GM19455 (cell line): Measurements from ENCODE around the gene CLMP.

Source experiments
- ATAC-seq: cut with Tn5 transposase; IDR thresholded peaks from one replicate; pipeline ENCODE4 v1.9.1; 2021; ENCODE audit not compliant: unreplicated experiment

Gene CLMP

DNA sequence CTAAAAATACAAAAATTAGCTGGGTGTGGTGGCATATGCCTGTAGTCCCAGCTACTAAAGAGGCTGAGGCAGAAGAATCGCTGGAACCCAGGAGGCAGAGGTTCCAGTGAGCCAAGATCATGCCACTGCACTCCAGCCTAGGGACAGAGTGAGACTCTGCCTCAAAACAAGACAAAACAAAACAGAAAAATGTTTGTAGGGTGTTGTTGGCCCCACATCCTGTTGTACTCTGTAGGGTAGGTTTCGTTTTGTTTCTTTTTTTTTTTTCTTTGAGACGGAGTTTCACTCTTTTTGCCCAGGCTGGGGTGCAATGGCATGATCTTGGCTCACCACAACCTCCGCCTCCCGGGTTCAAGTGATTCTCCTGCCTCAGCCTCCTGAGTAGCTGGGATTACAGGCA, 107.4 kb downstream of the CLMP start:
- peak; percentile 95 for ATAC-seq

DNA sequence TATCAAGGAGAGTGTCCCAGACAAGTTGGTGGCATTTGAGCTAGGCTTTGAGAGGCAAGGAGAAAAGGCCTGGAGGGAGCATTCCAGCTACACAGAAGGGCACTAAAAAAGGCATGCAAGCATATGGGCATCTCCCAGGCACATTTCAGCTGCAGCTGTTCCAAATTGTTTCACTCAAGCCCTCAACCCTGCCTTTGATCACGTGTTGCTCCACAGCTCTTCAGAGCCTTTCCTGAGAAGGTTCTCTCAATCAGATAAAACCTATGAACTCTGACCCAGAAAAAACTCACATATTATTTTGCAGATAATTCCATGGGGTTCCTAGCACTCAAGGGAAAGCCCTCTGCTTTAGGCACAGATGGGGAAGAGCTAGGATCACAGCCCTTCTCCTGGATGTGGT, 108.7 kb downstream of the CLMP start:
- no peak for ATAC-seq

- no peak for ATAC-seq
These were observed 109.6 kb downstream of the CLMP start for GRCh38 chr11:123085497-123085896.

- ATAC-seq: no peak
These were observed 110.6 kb downstream of the CLMP start for GRCh38 chr11:123084454-123084853.

DNA sequence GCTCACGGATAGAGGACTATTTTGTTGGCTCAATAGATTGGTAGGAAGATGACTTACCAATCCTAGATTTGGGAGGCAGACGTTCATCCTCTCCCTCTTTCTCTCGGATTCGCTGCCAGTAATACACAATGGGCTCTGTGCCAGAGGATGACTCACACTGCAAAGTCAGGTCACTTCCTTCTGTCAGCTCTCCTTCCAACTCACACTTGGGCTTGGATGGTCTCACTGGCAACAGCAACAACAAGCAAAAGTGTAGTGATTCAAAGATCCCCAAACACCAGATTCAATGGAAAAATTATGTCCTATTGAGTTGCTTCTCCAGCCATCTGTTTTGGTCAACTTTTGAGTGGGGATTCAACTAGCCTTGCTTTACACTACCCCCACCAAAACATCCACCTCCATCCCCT, 111.4 kb downstream of the CLMP start:
- no peak for ATAC-seq

- ATAC-seq: no peak
These were observed 112.1 kb downstream of the CLMP start for GRCh38 chr11:123082977-123083376.

GRCh38 chr11:123080015-123080414, 115.0 kb downstream of the CLMP start:
- ATAC-seq: no peak

GRCh38 chr11:123076484-123076883, 118.6 kb downstream of the CLMP start:
- ATAC-seq: no peak

GRCh38 chr11:123073343-123074057, 121.5 kb downstream of the CLMP start:
- no peak for ATAC-seq

DNA sequence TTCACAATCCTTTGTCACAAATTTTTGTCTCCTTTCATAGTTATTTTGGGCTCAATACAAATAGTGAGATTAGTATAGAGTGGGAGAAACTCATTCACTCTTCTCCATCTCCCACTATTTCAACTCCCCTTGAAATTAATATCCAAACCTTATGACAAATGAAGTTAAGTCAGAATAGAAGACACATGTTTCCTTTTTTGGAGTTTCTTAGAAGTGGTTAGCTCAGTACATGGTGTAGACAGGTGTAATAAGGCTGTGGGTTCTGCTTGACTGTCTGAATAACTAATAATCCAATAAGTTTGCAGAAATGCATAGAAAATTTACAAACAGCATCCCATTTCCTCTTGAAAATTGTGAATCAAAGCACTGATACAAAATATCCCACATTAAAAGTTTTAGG, 122.3 kb downstream of the CLMP start:
- no peak for ATAC-seq

GRCh38 chr11:123072332-123072761, 122.7 kb downstream of the CLMP start:
- no peak for ATAC-seq

DNA sequence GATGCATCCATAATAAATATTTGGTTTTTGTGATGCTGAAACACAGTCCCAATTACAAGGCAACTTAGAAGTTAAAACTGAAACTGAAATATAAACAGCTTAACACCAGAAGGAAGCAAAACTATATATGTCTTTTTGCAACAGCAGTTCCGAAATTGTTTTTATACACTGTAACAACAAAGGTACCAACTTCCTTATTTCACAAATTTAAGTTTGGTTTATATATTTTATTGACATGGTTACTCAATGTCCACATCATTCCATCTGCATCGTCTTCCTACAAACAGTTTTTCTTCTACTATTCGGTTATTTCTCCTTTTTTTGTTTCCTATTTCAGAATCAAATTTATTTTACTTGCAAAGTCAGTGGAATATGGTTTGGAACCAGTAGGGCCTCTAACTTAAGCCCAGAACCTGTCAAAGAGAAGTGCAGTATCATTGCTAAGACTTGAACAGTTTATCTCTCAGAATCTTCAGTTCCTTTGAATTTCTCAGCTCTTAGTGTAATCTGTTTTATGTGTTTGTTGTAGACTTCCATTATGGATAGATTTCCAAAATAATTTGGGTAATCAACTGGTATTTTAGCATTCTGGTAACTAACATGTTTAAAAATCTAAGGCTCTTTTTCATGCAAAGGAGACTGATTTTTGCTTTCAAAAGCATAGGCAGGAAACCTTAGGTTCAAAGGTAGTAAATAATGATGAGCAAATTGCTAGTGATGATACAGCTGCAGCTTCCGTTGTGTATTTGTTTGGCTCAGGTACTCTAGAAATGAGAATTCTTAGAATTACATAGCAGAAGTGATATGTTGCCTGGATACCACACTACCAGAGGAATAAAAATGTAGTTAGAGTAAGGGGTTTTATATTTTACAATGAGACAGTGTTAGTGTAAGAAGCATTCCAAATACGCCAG, 124.9 kb downstream of the CLMP start:
- peak; percentile 51 for ATAC-seq

DNA sequence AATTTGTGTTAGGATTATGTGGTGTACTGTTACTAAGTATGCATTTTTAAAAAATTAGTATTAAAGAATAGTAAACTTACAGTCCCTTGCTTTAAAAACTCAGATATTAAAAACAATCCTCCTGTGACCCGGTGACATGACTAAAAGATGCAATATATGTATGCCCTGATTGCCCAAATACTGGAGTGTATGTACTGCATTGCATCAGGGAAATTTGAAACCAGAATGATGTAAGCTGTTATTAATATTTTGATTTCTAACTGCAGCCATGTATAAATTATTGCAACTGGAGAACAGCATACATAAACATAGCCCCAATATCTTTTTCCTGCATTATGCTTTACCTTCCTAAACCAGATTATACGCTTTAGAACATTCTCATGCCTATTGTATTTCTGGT, 129.4 kb downstream of the CLMP start:
- no peak for ATAC-seq

- no peak for ATAC-seq
These were observed 131.0 kb downstream of the CLMP start for GRCh38 chr11:123063826-123064657.

- no peak for ATAC-seq
These were observed 131.9 kb downstream of the CLMP start for GRCh38 chr11:123062892-123063825.

DNA sequence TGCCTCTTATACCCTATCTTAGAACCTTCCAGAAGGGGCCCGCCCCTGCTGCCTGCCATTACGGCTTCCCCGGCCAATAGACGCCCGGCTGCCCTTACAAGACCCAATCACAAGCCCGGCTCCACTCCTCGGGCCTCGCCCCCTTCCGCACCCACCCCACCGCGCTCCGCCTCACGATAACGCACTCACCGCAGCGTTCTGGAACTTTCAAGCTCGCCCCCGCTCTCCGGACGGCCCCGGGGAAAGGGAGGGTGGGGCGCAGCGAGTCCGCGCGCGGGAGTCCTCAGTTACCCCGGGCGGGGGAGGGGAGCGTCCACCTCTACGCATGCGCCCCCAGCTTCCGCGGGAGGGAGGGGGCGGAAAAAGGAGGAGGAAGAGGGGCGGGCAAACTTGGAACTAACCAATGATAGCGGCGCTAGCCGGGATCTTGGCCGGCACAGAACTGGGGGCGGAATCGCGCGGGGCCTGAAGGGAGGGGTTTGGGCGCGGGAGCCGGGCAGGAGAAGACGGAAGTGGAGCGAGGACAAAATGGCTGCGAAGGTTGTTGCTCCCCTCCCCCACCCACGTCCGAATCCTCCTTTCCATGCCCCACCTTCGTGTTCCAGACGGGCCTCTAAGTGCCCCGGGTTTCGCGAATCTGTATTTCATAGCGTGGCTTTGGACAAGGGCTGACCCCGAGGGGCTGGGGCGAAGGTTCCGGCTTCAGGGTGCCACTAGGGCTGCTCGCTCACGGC, 132.7 kb downstream of the CLMP start:
- peak; percentile 87 for ATAC-seq

- peak; percentile 7 for ATAC-seq
These were observed 133.5 kb downstream of the CLMP start, which contains the start of gene HSPA8 for GRCh38 chr11:123061403-123062157. HSPA8 (minus strand) TSS chr11:123062136; CDS start chr11:123061324, 812 bp downstream.

DNA sequence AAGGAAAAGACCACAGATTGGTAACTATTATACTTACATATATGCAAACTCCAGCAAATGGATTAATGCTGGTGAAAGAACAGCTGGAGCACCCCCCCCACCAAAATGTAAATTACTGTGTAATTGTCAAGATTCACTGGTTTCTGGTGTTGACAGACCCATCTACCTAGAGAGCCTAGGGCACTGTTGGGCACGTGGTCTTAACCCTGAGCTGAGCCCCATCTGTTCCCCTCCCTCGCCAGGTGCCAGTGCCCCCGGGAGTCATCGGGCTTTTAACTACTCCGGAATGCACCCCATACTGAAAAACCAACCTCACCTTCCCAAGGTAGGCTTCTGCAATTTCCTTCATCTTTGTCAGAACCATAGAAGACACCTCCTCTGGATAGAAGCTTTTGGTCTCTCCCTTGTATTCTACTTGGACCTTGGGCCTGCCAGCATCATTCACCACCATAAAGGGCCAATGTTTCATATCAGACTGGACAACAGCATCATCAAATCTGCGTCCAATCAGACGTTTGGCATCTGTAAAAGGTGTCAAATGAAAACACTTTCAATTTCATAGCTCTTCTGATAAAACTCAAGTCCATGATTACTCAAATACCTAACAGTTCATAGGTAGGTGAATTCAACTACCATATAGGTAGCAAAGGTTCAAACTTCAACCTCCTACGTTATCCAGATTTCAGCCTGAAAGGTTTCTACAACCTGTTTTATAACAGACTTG, 134.6 kb downstream of the CLMP start:
- ATAC-seq: no peak
